Vagina (tissue), 2 donors: ENCODE measurements around the gene CUX1.
"Not testable (repeated sequence)": the region's sequence is repeated elsewhere in the genome, so short reads cannot be mapped to it uniquely, and the experiment has no call there.

Experiments
- CTCF ChIP-seq, 3 experiments: fragments of 450-650 bp in 2 of 3; fragments of 200-600 bp in 1 of 3; sonication (generic) in 1 of 3; IDR thresholded peaks; one replicate each; pipeline ENCODE4 v1.5.1; 2017 to 2019; ENCODE audit warnings: antibody characterized with exemption in 3 of 3, mild to moderate bottlenecking in 2 of 3, moderate library complexity in 2 of 3
- POLR2A ChIP-seq, 2 donors: fragments of 450-650 bp; IDR thresholded peaks; one replicate each; pipeline ENCODE4 v1.6.1; 2017; ENCODE audit warnings: antibody characterized with exemption in 2 of 2, mild to moderate bottlenecking in 2 of 2, moderate library complexity in 2 of 2
- POLR2AphosphoS5 ChIP-seq, 2 donors: sonication (generic); formaldehyde crosslinking; IDR thresholded peaks; one replicate each; pipeline ENCODE4 v1.9.0; 2017; ENCODE audit warnings: antibody characterized with exemption in 2 of 2, mild to moderate bottlenecking in 2 of 2, low read depth in 1 of 2; ENCODE audit not compliant: insufficient read depth in 1 of 2

GRCh38 chr7:101792682-101793071 lies 24.7 kb upstream of the CUX1 start:
- not testable (repeated sequence) for TF ChIP-seq POLR2A (IDR thresholded peaks at IDR 0.05); POLR2AphosphoS5 (IDR thresholded peaks at IDR 0.05; ENCODE audit: insufficient read depth in 1 of 2, low read depth in 1 of 2); CTCF (IDR thresholded peaks at IDR 0.05)
